Kidney (tissue), 14 donors: Measurements from ENCODE around the gene PPP1R12B. TPM values are rescaled to one million over a fixed set of nuclear protein-coding genes. Genes with fewer than 3 reads are reported as not detected.

Source experiments
- DNase-seq, 5 donors: peaks; one replicate each; pipeline ENCODE4 v3.0.0-alpha.2; 2013 to 2020
- FAIRE-seq: peaks from 2 replicates; lab custom pipeline; 2012; peaks lifted over from hg19 to GRCh38; lab: Jason Lieb, UNC
- H3K27ac ChIP-seq, 2 donors: one replicate each; pipeline ENCODE4 v1.7.0; 2013; ENCODE audit warnings: low read depth in 2 of 2, low read length in 2 of 2, inconsistent platforms in 1 of 2
- H3K27me3 ChIP-seq: one replicate; pipeline ENCODE4 v1.7.1; 2013; ENCODE audit warnings: low read length, inconsistent platforms; ENCODE audit not compliant: control insufficient read depth, insufficient read depth
- H3K36me3 ChIP-seq, 3 donors: one replicate each; pipeline versions ENCODE4 v1.7.0 to v1.7.1; 2013; ENCODE audit warnings: low read length in 3 of 3, control low read depth in 1 of 3, inconsistent platforms in 1 of 3; ENCODE audit not compliant: insufficient read depth in 3 of 3, control insufficient read depth in 2 of 3
- H3K4me1 ChIP-seq, 3 donors: one replicate each; pipeline versions ENCODE4 v1.7.0 to v1.7.1; 2013; ENCODE audit warnings: low read length in 3 of 3, inconsistent platforms in 1 of 3, low read depth in 1 of 3; ENCODE audit not compliant: control insufficient read depth in 2 of 3, insufficient read depth in 2 of 3
- H3K4me3 ChIP-seq, 3 donors: one replicate each; pipeline versions ENCODE4 v1.7.0 to v1.8.1; 2013; ENCODE audit warnings: low read length in 3 of 3, control low read depth in 1 of 3, inconsistent platforms in 1 of 3
- H3K9ac ChIP-seq, 3 donors: one replicate each; pipeline versions ENCODE4 v1.7.0 to v1.7.1; 2013; ENCODE audit warnings: low read length in 3 of 3, control low read depth in 1 of 3, inconsistent platforms in 1 of 3
- H3K9me3 ChIP-seq, 3 donors: one replicate each; pipeline versions ENCODE4 v1.7.0 to v1.7.1; 2013; ENCODE audit warnings: low read length in 3 of 3, control low read depth in 1 of 3, inconsistent platforms in 1 of 3; ENCODE audit not compliant: control insufficient read depth in 2 of 3, insufficient read depth in 1 of 3
- intact Hi-C: fragments of 100-400 bp; cut with DNase I; formaldehyde crosslinking; loops from one replicate; pipeline ENCODE4 v1.11.1; 2022
- polyA plus RNA-seq: library from polyadenylated mRNA; stranded (reverse); fragments of 350-450 nt; fragmentation: Illumina TruSeq; extraction: RNeasy Lipid Tissue Mini Kit (QIAGEN cat#74804); gene quantifications from one replicate; pipeline ENCODE4 v1.2.3, GENCODE V29; 2014; ENCODE audit warnings: low read depth, low replicate concordance; ENCODE audit not compliant: insufficient read depth
- total RNA-seq: library from RNA; stranded (reverse); fragmentation: NEBNext Ultra II Directional; extraction: Animal tissue kit (Norgen Biotek cat#: 25700); gene quantifications from one replicate; pipeline ENCODE4 v1.2.1, GENCODE V29; 2021
- TF ChIP-seq, protein P1 (sequence below): IDR thresholded peaks from 3 replicates; pipeline ENCODE4 v1.5.1; 2012; ENCODE audit warnings: mild to moderate bottlenecking, moderate library complexity, borderline replicate concordance; ENCODE audit not compliant: insufficient read depth; ENCODE audit errors: extremely low read depth
- donor health status: control.
- donor health status: control.
- donor health status: control.
- donor health status: control.
- donor health status: control.
- donor health status: DM: yes; HTN: yes; CAD: no.
- donor health status: Normal renal cell carcinoma (clear cell type).

The PPP1R12B gene
- total and polyA plus RNA-seq, 2 donors from 2014 or later = 5.7 to 40.0 TPM

DNA sequence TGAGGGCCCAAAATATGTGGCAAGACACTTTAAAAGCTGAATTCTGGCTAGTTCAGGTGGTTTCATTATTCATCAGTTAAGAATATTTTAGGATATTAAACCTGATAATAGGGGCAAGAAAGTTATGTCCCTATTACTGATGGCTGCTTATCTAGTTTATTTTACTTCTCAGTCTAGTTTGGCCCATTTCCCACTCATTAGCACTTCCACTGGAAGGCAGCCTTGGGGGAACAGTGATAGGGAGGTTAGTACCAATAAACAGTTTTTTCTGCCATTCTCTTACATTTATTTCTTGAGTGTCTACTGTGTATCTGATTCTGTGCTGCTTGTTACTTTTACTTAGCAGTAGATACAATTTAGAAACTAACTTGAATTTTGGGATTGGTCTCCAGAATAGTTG is 9.0 kb downstream of the PPP1R12B start:
- intact Hi-C loops = no loop called here
- no peak for FAIRE-seq
- H3K27ac ChIP-seq = no peak overlapping the region
- no peaks in the 10 kb centered on the region for H3K4me1 ChIP-seq
- TF ChIP-seq, protein P1, sequence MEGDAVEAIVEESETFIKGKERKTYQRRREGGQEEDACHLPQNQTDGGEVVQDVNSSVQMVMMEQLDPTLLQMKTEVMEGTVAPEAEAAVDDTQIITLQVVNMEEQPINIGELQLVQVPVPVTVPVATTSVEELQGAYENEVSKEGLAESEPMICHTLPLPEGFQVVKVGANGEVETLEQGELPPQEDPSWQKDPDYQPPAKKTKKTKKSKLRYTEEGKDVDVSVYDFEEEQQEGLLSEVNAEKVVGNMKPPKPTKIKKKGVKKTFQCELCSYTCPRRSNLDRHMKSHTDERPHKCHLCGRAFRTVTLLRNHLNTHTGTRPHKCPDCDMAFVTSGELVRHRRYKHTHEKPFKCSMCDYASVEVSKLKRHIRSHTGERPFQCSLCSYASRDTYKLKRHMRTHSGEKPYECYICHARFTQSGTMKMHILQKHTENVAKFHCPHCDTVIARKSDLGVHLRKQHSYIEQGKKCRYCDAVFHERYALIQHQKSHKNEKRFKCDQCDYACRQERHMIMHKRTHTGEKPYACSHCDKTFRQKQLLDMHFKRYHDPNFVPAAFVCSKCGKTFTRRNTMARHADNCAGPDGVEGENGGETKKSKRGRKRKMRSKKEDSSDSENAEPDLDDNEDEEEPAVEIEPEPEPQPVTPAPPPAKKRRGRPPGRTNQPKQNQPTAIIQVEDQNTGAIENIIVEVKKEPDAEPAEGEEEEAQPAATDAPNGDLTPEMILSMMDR = no peak
- H3K9ac ChIP-seq = no peak overlapping the region
- H3K27me3 ChIP-seq = no peaks in the 10 kb centered on the region
- no peaks in the 10 kb centered on the region for H3K36me3 ChIP-seq
- H3K9me3 ChIP-seq = no peaks in the 10 kb centered on the region
- no peak overlapping the region for H3K4me3 ChIP-seq
- no peak for DNase-seq

DNA sequence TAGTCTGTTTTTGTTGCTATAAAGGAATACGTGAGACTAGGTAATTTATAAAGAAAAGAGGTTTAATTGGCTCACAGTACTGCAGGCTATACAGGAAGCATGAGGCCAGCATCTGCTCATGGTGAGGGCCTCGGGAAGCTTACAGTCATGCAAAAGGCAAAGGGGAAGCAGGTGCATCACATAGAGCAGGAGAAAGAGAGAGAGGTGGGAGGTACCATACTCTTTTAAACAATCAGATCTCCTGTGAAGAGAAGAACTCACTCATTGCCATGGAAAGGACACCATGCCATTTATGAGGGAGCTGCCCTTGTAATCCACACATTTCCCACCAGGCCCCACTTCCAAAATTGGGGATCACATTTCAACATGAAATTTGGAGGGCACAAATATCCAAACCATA is 12.7 kb downstream of the PPP1R12B start:
- no peak overlapping the region for H3K27ac ChIP-seq
- H3K27me3 ChIP-seq = no peaks in the 10 kb centered on the region
- DNase-seq (no peak), FAIRE-seq (no peak)
- intact Hi-C loops = no loop called here
- no peak overlapping the region for H3K9ac ChIP-seq
- H3K4me3 ChIP-seq = no peak overlapping the region
- no peaks in the 10 kb centered on the region for H3K36me3 ChIP-seq
- H3K4me1 ChIP-seq = no peaks in the 10 kb centered on the region
- H3K9me3 ChIP-seq = no peaks in the 10 kb centered on the region
- TF ChIP-seq, protein P1 = no peak

DNA sequence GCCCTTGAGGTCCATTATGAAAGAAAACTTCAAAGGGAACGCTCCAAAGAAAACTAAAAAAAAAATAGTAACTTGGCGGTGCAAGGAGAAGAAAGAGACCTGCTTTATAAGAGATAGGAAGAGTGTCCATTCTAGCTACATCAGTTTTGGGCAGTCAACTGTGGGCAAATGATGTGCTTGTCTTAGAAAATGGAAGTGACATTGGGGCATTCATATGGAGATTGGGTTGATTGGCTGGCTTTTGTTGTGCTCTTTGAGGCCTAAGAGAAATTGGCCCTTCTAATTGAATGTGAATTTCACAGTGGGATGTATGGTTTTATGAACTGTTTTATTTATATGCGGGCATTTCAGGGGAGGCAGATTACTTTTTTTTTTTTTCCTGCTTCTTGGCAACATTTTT is 13.2 kb downstream of the PPP1R12B start:
- Histone ChIP-seq H3K9ac (no peak overlapping the region), H3K4me3 (no peak overlapping the region), H3K27ac (no peak overlapping the region), H3K4me1 (no peaks in the 10 kb centered on the region), H3K36me3 (no peaks in the 10 kb centered on the region), H3K27me3 (no peaks in the 10 kb centered on the region), H3K9me3 (no peaks in the 10 kb centered on the region)
- FAIRE-seq (no peak), DNase-seq (no peak)
- intact Hi-C loops = no loop called here
- TF ChIP-seq, protein P1 = no peak

DNA sequence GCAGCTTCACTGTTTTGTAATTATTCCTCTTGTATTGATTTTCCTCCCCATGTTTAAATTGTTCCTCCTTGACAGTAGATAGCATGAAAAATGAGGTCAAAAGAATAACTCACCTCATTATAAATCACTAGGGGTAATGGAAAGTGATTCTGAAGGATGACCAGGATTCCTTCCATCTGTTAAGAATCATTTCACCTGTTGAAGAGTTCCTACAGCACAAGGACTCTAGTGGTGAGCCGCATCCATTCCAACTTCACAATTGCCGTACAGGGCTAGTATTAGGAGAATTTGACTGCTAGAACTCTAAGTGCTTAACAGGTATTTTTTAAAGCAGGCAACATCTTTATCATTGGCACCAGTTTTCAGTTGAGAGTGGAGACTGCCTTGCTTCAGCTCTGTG is 13.7 kb downstream of the PPP1R12B start:
- H3K27me3 ChIP-seq = no peaks in the 10 kb centered on the region
- no peak overlapping the region for H3K4me3 ChIP-seq
- TF ChIP-seq, protein P1 = no peak
- FAIRE-seq (no peak), DNase-seq (no peak)
- H3K9me3 ChIP-seq = no peaks in the 10 kb centered on the region
- H3K36me3 ChIP-seq = no peaks in the 10 kb centered on the region
- no peaks in the 10 kb centered on the region for H3K4me1 ChIP-seq
- no peak overlapping the region for H3K27ac ChIP-seq
- intact Hi-C loops = no loop called here
- H3K9ac ChIP-seq = no peak overlapping the region
